ENCODE data around the gene GRIN2A.

DNA sequence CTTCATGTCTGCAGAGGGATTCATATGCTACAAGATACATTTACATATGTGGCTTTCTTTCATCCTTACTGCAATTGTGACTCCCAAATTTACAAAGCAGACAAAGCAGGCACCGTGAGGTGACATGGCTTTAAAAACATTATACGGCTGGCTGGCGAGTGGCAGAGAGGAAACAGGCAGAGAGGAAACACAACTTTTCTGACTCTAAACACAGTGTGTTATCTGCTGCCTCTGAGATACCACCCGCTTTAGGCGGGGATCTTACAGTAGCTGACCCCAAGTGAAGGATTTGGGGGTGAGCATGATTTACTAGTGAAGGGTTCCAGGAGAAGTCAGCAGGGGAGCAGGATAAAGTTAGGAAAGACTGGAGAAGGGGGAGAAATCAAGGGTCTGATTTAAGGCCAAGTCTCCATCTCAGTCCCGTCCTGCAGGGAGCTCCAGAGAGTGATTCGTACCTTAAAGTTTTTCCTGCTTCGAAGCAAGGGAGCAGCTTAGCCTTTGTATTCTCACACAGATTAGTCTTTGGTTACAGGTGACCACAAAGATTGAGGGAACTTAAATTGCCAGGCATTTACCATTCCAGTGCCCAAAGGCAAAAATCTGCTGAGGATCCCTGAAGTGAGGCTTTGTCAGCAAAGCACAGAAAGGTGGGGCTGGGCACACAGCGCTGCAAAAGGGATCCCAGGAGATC is 355.0 kb downstream of the GRIN2A start:
- TF ChIP-seq, protein P1, sequence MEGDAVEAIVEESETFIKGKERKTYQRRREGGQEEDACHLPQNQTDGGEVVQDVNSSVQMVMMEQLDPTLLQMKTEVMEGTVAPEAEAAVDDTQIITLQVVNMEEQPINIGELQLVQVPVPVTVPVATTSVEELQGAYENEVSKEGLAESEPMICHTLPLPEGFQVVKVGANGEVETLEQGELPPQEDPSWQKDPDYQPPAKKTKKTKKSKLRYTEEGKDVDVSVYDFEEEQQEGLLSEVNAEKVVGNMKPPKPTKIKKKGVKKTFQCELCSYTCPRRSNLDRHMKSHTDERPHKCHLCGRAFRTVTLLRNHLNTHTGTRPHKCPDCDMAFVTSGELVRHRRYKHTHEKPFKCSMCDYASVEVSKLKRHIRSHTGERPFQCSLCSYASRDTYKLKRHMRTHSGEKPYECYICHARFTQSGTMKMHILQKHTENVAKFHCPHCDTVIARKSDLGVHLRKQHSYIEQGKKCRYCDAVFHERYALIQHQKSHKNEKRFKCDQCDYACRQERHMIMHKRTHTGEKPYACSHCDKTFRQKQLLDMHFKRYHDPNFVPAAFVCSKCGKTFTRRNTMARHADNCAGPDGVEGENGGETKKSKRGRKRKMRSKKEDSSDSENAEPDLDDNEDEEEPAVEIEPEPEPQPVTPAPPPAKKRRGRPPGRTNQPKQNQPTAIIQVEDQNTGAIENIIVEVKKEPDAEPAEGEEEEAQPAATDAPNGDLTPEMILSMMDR (IDR thresholded peaks at IDR 0.05), result no peak
- no peak for TF ChIP-seq POLR2A (IDR thresholded peaks at IDR 0.05)
- TF ChIP-seq POLR2AphosphoS5 (IDR thresholded peaks at IDR 0.05), result no peak
- no peak for TF ChIP-seq EP300 (IDR thresholded peaks at IDR 0.05)
